HEK293T (cell line): ENCODE data around the gene ZBTB33.

ENCODE experiments used
- CTCF ChIA-PET: fragments of 350-600 bp; formaldehyde crosslinking; extraction: SDS; loops from one replicate; lab custom pipeline; 2021; ENCODE audit warnings: antibody characterized with exemption, inconsistent platforms; lab: Yijun Ruan, JAX
- POLR2A ChIA-PET: fragments of 350-600 bp; formaldehyde crosslinking; extraction: SDS; loops from one replicate; lab custom pipeline; 2020; ENCODE audit warnings: antibody characterized with exemption, inconsistent platforms; lab: Yijun Ruan, JAX
- DNase-seq: peaks from one replicate; pipeline ENCODE4 v3.0.0; 2012; ENCODE audit warnings: mixed read lengths; ENCODE audit errors: extremely low spot score
- ARNT ChIP-seq: fragments of 450-650 bp; IDR thresholded peaks from 2 replicates; pipeline ENCODE4 v1.6.1; 2017; ENCODE audit warnings: mild to moderate bottlenecking
- BHLHE40 ChIP-seq: fragments of 450-650 bp; IDR thresholded peaks from 2 replicates; pipeline ENCODE4 v1.6.1; 2016; ENCODE audit warnings: mild to moderate bottlenecking, moderate library complexity, borderline replicate concordance
- CTBP1 ChIP-seq: fragments of 450-650 bp; IDR thresholded peaks from 2 replicates; pipeline ENCODE4 v1.6.1; 2016; ENCODE audit warnings: borderline replicate concordance
- ELF4 ChIP-seq: fragments of 450-650 bp; IDR thresholded peaks from 2 replicates; pipeline ENCODE4 v1.6.1; 2017; ENCODE audit warnings: antibody characterized with exemption
- FOXA1 ChIP-seq: fragments of 450-650 bp; IDR thresholded peaks from 2 replicates; pipeline ENCODE4 v1.6.1; 2016; ENCODE audit warnings: mild to moderate bottlenecking
- FOXK2 ChIP-seq: fragments of 450-650 bp; IDR thresholded peaks from 2 replicates; pipeline ENCODE4 v1.6.1; 2016; ENCODE audit warnings: mild to moderate bottlenecking
- FOXM1 ChIP-seq: fragments of 450-650 bp; IDR thresholded peaks from 2 replicates; pipeline ENCODE4 v1.6.1; 2017; ENCODE audit warnings: mild to moderate bottlenecking, borderline replicate concordance
- HDGF ChIP-seq: fragments of 450-650 bp; IDR thresholded peaks from 2 replicates; pipeline ENCODE4 v1.6.1; 2017; ENCODE audit warnings: antibody characterized with exemption, borderline replicate concordance
- L3MBTL2 ChIP-seq: fragments of 450-650 bp; conservative IDR thresholded peaks from 2 replicates; pipeline ENCODE4 v1.6.1; 2016; ENCODE audit warnings: mild to moderate bottlenecking
- LEF1 ChIP-seq: fragments of 450-650 bp; IDR thresholded peaks from 2 replicates; pipeline ENCODE4 v1.6.1; 2017; ENCODE audit warnings: mild to moderate bottlenecking, borderline replicate concordance
- NFRKB ChIP-seq: fragments of 450-650 bp; IDR thresholded peaks from 2 replicates; pipeline ENCODE4 v1.6.1; 2016; ENCODE audit warnings: mild to moderate bottlenecking, moderate library complexity
- PKNOX1 ChIP-seq: fragments of 450-650 bp; IDR thresholded peaks from 2 replicates; pipeline ENCODE4 v1.6.1; 2016
- SP1 ChIP-seq: fragments of 450-650 bp; IDR thresholded peaks from 2 replicates; pipeline ENCODE4 v1.6.1; 2017
- SUZ12 ChIP-seq: fragments of 450-650 bp; IDR thresholded peaks from 2 replicates; pipeline ENCODE4 v1.6.1; 2016; ENCODE audit warnings: mild to moderate bottlenecking
- TARDBP ChIP-seq: fragments of 450-650 bp; IDR thresholded peaks from 2 replicates; pipeline ENCODE4 v1.6.1; 2016
- ZNF384 ChIP-seq: fragments of 450-650 bp; IDR thresholded peaks from 2 replicates; pipeline ENCODE4 v1.6.1; 2016

Gene ZBTB33

DNA sequence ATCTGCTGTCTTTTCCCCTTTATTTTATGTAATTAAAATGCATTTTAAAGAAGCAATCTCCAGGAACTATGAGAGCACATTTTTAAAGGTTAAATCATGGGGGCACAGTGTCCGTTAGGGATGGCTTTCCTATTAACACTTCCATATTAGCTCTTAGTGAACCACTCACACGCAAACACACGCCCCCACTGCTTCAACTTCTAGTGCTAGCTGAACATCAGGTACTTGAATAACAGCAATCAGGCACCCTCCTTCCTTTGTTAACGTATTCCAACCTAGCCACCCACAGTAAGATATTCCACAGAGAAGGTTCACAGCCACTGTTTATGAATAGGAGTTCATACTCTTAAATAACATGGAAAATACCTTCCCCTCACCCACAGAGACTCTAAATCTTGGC lies 51.3 kb downstream of the ZBTB33 start:
- POLR2A ChIA-PET = interaction anchor here (1.5 kb wide), 1 partner anchor 52 kb away, joined by 5 read pairs; the partner anchor contains the start of gene ZBTB33
- CTCF ChIA-PET = interaction anchor here (2.3 kb wide), 1 partner anchor 88 kb away, joined by 7 read pairs; no protein-coding TSS in a partner anchor
- TF ChIP-seq L3MBTL2 = no peak
- no peak for TF ChIP-seq BHLHE40
- no peak for TF ChIP-seq LEF1
- TF ChIP-seq FOXA1 = no peak
- no peak for TF ChIP-seq SUZ12
- TF ChIP-seq PKNOX1 = no peak
- no peak for TF ChIP-seq TARDBP
- no peak for TF ChIP-seq FOXK2
- no peak for TF ChIP-seq ARNT
- no peak for TF ChIP-seq CTBP1
- no peak for TF ChIP-seq HDGF
- TF ChIP-seq NFRKB = no peak
- TF ChIP-seq ZNF384 = no peak
- TF ChIP-seq ELF4 = no peak
- TF ChIP-seq SP1 = no peak
- DNase-seq = no peak

GRCh38 chrX:120302434-120302833 lies 51.8 kb downstream of the ZBTB33 start:
- POLR2A ChIA-PET = interaction anchor here (1.5 kb wide), 1 partner anchor 52 kb away, joined by 5 read pairs; the partner anchor contains the start of gene ZBTB33
- no peak for DNase-seq
- CTCF ChIA-PET = interaction anchor here (0.8 kb wide), 1 partner anchor 10 kb away, joined by 6 read pairs; no protein-coding TSS in a partner anchor
- TF ChIP-seq SP1 (no peak), FOXA1 (no peak), ELF4 (no peak), L3MBTL2 (no peak), TARDBP (no peak), CTBP1 (no peak), SUZ12 (no peak), FOXM1 (no peak), ZNF384 (no peak), NFRKB (no peak), ARNT (no peak), PKNOX1 (no peak), LEF1 (no peak), HDGF (no peak), BHLHE40 (no peak), FOXK2 (no peak)

- TF ChIP-seq HDGF = no peak
- TF ChIP-seq L3MBTL2 = no peak
- TF ChIP-seq ELF4 = no peak
- TF ChIP-seq LEF1 = no peak
- TF ChIP-seq SUZ12 = no peak
- no peak for TF ChIP-seq ARNT
- no peak for TF ChIP-seq SP1
- no peak for TF ChIP-seq BHLHE40
- TF ChIP-seq CTBP1 = no peak
- TF ChIP-seq FOXM1 = no peak
- TF ChIP-seq FOXK2 = no peak
- TF ChIP-seq TARDBP = no peak
- DNase-seq = no peak
- CTCF ChIA-PET = interaction anchor here (0.6 kb wide), 1 partner anchor 54 kb away, joined by 3 read pairs; the partner anchor contains the start of gene ZBTB33
- POLR2A ChIA-PET = no interaction called here
These were observed 53.6 kb downstream of the ZBTB33 start for GRCh38 chrX:120304256-120304655.

DNA sequence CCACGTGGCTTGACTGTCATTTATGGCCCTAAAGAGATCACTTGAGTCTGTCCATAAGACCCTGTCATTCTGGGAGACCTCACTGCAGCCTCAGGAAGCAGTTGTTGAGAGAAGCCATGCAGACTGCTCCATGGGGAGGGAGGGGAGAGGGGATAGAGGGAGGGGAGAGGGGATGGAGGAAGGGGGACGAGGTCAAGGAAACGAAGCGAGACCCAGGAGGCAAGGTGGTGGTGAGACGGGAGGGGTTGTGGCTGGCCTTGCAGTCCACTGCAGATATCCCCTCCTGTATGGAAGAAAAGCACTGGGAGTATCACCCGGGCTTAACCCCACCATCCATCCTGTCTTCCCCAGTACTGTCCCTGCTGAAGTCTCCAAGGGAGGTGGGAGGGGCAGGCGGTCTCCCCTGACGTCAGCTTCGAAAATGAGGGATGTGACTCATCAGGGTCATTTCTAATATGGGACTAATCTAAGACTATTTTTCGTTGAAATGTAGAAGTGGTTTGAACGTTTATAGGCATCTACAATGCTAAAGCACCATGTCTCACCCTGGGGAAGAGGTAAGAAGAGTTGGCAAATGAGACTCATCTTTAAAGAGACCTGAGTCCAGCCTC lies 55.0 kb downstream of the ZBTB33 start:
- DNase-seq = no peak
- POLR2A ChIA-PET = no interaction called here
- CTCF ChIA-PET = no interaction called here
- TF ChIP-seq CTBP1 (no peak), ARNT (no peak), NFRKB (no peak), FOXM1 (no peak), LEF1 (no peak), ELF4 (no peak), TARDBP (no peak), PKNOX1 (no peak), L3MBTL2 (no peak), SUZ12 (no peak), ZNF384 (no peak), FOXK2 (no peak), BHLHE40 (no peak), SP1 (no peak), FOXA1 (no peak), HDGF (no peak)

- TF ChIP-seq FOXM1 (no peak), PKNOX1 (no peak), HDGF (no peak), SUZ12 (no peak), SP1 (no peak), L3MBTL2 (no peak), BHLHE40 (no peak), CTBP1 (no peak), FOXA1 (no peak), FOXK2 (no peak), ZNF384 (no peak), ELF4 (no peak), LEF1 (no peak), NFRKB (no peak), ARNT (no peak), TARDBP (no peak)
- POLR2A ChIA-PET = no interaction called here
- no peak for DNase-seq
- CTCF ChIA-PET = no interaction called here
These were observed 56.0 kb downstream of the ZBTB33 start for GRCh38 chrX:120306630-120307029.
